ENCODE data around the gene TOR2A. TPM values are rescaled to one million over a fixed set of nuclear protein-coding genes. Genes with fewer than 3 reads are reported as not detected.

Gene TOR2A
- polyA plus RNA-seq, 1 donor (not counting 4 experiments of a cell fraction or from before 2014, with no cell fraction given), result 2.3 TPM

DNA sequence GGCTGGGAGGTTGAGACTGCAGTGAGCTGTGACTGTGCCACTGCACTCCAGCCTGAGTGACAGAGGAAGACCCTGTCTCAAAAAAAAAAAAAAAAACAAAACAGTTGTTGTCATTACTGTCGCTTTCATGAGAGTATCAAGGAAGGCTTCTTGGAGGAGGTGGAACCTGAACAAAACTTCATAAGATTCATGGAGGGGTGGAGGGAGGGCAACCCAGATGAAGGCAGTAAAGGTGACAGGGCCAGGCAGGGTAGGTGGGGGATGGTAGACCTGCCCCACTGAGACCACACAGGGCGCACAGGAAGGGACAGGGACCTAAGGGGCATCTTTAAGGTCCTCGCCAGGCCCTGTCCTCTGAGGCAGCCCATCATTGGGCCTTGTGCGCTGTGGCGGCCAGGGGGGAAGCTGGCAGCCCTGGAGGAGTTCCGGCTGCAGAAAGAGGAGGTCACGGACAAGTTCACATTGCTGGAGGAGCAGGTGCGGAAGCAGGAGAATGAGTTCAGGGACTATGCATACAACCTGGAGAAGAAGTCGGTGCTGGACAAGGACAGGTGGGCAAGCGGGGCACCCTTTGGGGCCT lies 24.8 kb downstream of the TOR2A start:
- Histone ChIP-seq H3K79me2 (ENCODE audit: control insufficient read depth, insufficient read depth, low read length) (peaks cover 9% of the 10 kb centered on the region), H3K9ac (ENCODE audit: control insufficient read depth, extremely low read depth, insufficient read depth, low read length) (no peak overlapping the region), H2AFZ (ENCODE audit: control insufficient read depth, low read length) (no peak overlapping the region), H3K9me3 (ENCODE audit: control insufficient read depth, low read depth, low read length) (no peaks in the 10 kb centered on the region), H3K4me3 (ENCODE audit: control insufficient read depth in 2 of 3, extremely low read depth in 1 of 3, insufficient read depth in 2 of 3, low read depth in 1 of 3, low read length in 3 of 3) (no peak overlapping the region), H3K4me1 (ENCODE audit: control insufficient read depth, extremely low read depth, insufficient read depth, low read length) (peaks cover 6% of the 10 kb centered on the region), H3K27ac (ENCODE audit: control insufficient read depth, insufficient read depth, low read length) (no peak overlapping the region), H4K20me1 (ENCODE audit: control insufficient read depth, extremely low read depth, insufficient read depth, low read length) (no peaks in the 10 kb centered on the region), H3K27me3 (ENCODE audit: control insufficient read depth, extremely low read depth, insufficient read depth, low read length) (no peaks in the 10 kb centered on the region), H3K9me1 (ENCODE audit: control insufficient read depth, extremely low read depth, insufficient read depth, low read length) (no peaks in the 10 kb centered on the region), H3K36me3 (ENCODE audit: control insufficient read depth in 2 of 2, extremely low read depth in 1 of 2, insufficient read depth in 2 of 2, low read length in 2 of 2) (peaks cover 0 to 4% of the 10 kb centered on the region in 2 experiments), H3K4me2 (ENCODE audit: control insufficient read depth, extremely low read depth, insufficient read depth, low read depth, low read length) (no peak overlapping the region)
- no peak for DNase-seq (ENCODE audit: low read depth, low spot score)
- dilution Hi-C loops (cut with MboI; ENCODE audit: extremely low pct_ligation_motif_present, low sequenced_read_pairs), result no loop called here
- FAIRE-seq, result no peak
- TF ChIP-seq CTCF (optimal IDR thresholded peaks at IDR 0.05 in 1 of 3, IDR thresholded peaks at IDR 0.05 in 1 of 3, conservative IDR thresholded peaks at IDR 0.05 in 1 of 3; ENCODE audit: extremely low read depth in 1 of 3, insufficient read depth in 2 of 3, low read length in 3 of 3), result no peak
- TF ChIP-seq EZH2 (IDR thresholded peaks at IDR 0.05; ENCODE audit: low read length), result no peak

GRCh38 chr9:127708952-127709587 lies 26.0 kb downstream of the TOR2A start:
- TF ChIP-seq CTCF (optimal IDR thresholded peaks at IDR 0.05 in 1 of 3, IDR thresholded peaks at IDR 0.05 in 1 of 3, conservative IDR thresholded peaks at IDR 0.05 in 1 of 3; ENCODE audit: extremely low read depth in 1 of 3, insufficient read depth in 2 of 3, low read length in 3 of 3), result no peak
- no peak for TF ChIP-seq EZH2 (IDR thresholded peaks at IDR 0.05; ENCODE audit: low read length)
- dilution Hi-C loops (cut with MboI; ENCODE audit: extremely low pct_ligation_motif_present, low sequenced_read_pairs), result no loop called here
- no peak for DNase-seq (ENCODE audit: low read depth, low spot score)
- peaks cover 1% of the 10 kb centered on the region for H3K4me1 ChIP-seq (ENCODE audit: control insufficient read depth, extremely low read depth, insufficient read depth, low read length)
- H3K9ac ChIP-seq (ENCODE audit: control insufficient read depth, extremely low read depth, insufficient read depth, low read length), result no peak overlapping the region
- H3K27ac ChIP-seq (ENCODE audit: control insufficient read depth, insufficient read depth, low read length), result no peak overlapping the region
- H4K20me1 ChIP-seq (ENCODE audit: control insufficient read depth, extremely low read depth, insufficient read depth, low read length), result no peaks in the 10 kb centered on the region
- no peaks in the 10 kb centered on the region for H3K9me1 ChIP-seq (ENCODE audit: control insufficient read depth, extremely low read depth, insufficient read depth, low read length)
- H3K79me2 ChIP-seq (ENCODE audit: control insufficient read depth, insufficient read depth, low read length), result peaks cover 4% of the 10 kb centered on the region
- H3K4me3 ChIP-seq (ENCODE audit: control insufficient read depth in 2 of 3, extremely low read depth in 1 of 3, insufficient read depth in 2 of 3, low read depth in 1 of 3, low read length in 3 of 3), result no peak overlapping the region
- H3K9me3 ChIP-seq (ENCODE audit: control insufficient read depth, low read depth, low read length), result no peaks in the 10 kb centered on the region
- no peak overlapping the region for H3K4me2 ChIP-seq (ENCODE audit: control insufficient read depth, extremely low read depth, insufficient read depth, low read depth, low read length)
- peaks cover 0 to 4% of the 10 kb centered on the region in 2 experiments for H3K36me3 ChIP-seq (ENCODE audit: control insufficient read depth in 2 of 2, extremely low read depth in 1 of 2, insufficient read depth in 2 of 2, low read length in 2 of 2)
- FAIRE-seq, result no peak
- no peaks in the 10 kb centered on the region for H3K27me3 ChIP-seq (ENCODE audit: control insufficient read depth, extremely low read depth, insufficient read depth, low read length)
- H2AFZ ChIP-seq (ENCODE audit: control insufficient read depth, low read length), result no peak overlapping the region
